K562 (cell line): ENCODE results near the gene RASSF6. TPM values are rescaled to one million over a fixed set of nuclear protein-coding genes. Genes with fewer than 3 reads are reported as not detected.

Source experiments
- ATAC-seq: fragments of 200-7000 bp; cut with Tn5 transposase; 3 replicates; pipeline ENCODE4 v1.9.1; 2020; ENCODE audit warnings: moderate library complexity
- BruUV-seq: library from RNA; stranded (reverse); fragments of 400-500 nt; replicated peaks from 2 replicates; lab custom pipeline; 2021; lab: Mats Ljungman, UMichigan
- CTCF ChIA-PET: fragments of 300-600 bp; formaldehyde crosslinking; extraction: SDS; loops from one replicate; lab custom pipeline; 2021; ENCODE audit warnings: low intra/inter-chr PET ratio; lab: Yijun Ruan, JAX
- POLR2A ChIA-PET: fragments of 300-600, 350-650 bp; sonication (Branson Sonifier 250); formaldehyde crosslinking; extraction: SDS; loops from one replicate; lab custom pipeline; 2021; ENCODE audit warnings: antibody characterized with exemption, inconsistent platforms; lab: Yijun Ruan, JAX
- DNase-seq, 4 experiments: peaks; one replicate each; pipeline versions ENCODE4 v3.0.0 to v3.0.0-alpha.2; 2011 to 2018; ENCODE audit warnings: low spot score in 3 of 4, mixed read lengths in 3 of 4; ENCODE audit errors: extremely low read depth in 1 of 4
- FAIRE-seq: peaks from 2 replicates; lab custom pipeline; 2011; peaks lifted over from hg19 to GRCh38; lab: Jason Lieb, UNC
- H2AFZ ChIP-seq: 2 replicates; pipeline ENCODE4 v1.6.0; 2011; ENCODE audit warnings: low read depth, low read length, control low read depth, inconsistent platforms
- H3K27ac ChIP-seq: fragments of 200-600 bp; 3 replicates; pipeline ENCODE4 v1.8.0; 2011; ENCODE audit warnings: low read depth, mild to moderate bottlenecking, control low read depth, inconsistent platforms, low read length, moderate library complexity, mixed read lengths; ENCODE audit errors: extremely low read depth
- H3K27me3 ChIP-seq, 2 experiments: fragments of 300-600 bp in 1 of 2; 2 replicates in 1 of 2; 3 replicates in 1 of 2; pipeline versions ENCODE4 v1.6.0 to v1.8.0; 2011; ENCODE audit warnings: inconsistent platforms in 2 of 2, low read length in 2 of 2, mild to moderate bottlenecking in 1 of 2, mixed read lengths in 1 of 2, moderate library complexity in 1 of 2; ENCODE audit not compliant: control insufficient read depth in 2 of 2, insufficient read depth in 2 of 2
- H3K36me3 ChIP-seq: fragments of 300-600 bp; 3 replicates; pipeline ENCODE4 v1.8.0; 2011; ENCODE audit warnings: mild to moderate bottlenecking, low read length, inconsistent platforms; ENCODE audit not compliant: control insufficient read depth, insufficient read depth
- H3K4me1 ChIP-seq, 2 experiments: fragments of 200-600 bp in 1 of 2; replicated peaks in 1 of 2; 2 replicates in 1 of 2; 3 replicates in 1 of 2; pipeline versions ENCODE4 v1.5.1 to v1.8.0; 2011; ENCODE audit warnings: inconsistent platforms in 2 of 2, low read length in 2 of 2, mild to moderate bottlenecking in 1 of 2, mixed read lengths in 1 of 2, moderate library complexity in 1 of 2; ENCODE audit not compliant: control insufficient read depth in 2 of 2, insufficient read depth in 2 of 2
- H3K4me2 ChIP-seq: 2 replicates; pipeline ENCODE4 v1.6.1; 2011; ENCODE audit warnings: low read length, control low read depth, inconsistent platforms, mixed read lengths; ENCODE audit not compliant: insufficient read depth
- H3K4me3 ChIP-seq: fragments of 200-600 bp; sonication (generic), shearing (Covaris generic); 2 replicates; pipeline ENCODE4 v1.5.1; 2016; ENCODE audit warnings: control low read depth, inconsistent platforms
- H3K79me2 ChIP-seq: fragments of 200-600 bp; 3 replicates; pipeline ENCODE4 v1.8.0; 2011; ENCODE audit warnings: low read length, inconsistent platforms; ENCODE audit not compliant: control insufficient read depth, insufficient read depth
- H3K9ac ChIP-seq, 2 experiments: 2 replicates each; pipeline versions ENCODE4 v1.6.0 to v1.6.1; 2011; ENCODE audit warnings: low read depth in 2 of 2, low read length in 2 of 2, control low read depth in 1 of 2, inconsistent platforms in 1 of 2, mild to moderate bottlenecking in 1 of 2, mixed read lengths in 1 of 2; ENCODE audit not compliant: insufficient read depth in 1 of 2
- H3K9me1 ChIP-seq: one replicate; pipeline ENCODE4 v1.6.0; 2011; ENCODE audit warnings: inconsistent platforms, mild to moderate bottlenecking, low read length, moderate library complexity; ENCODE audit not compliant: control insufficient read depth, insufficient read depth
- H3K9me3 ChIP-seq: replicated peaks from 2 replicates; pipeline ENCODE4 v1.5.1; 2011; ENCODE audit warnings: low read depth, low read length, inconsistent platforms; ENCODE audit not compliant: control insufficient read depth, insufficient read depth
- H4K20me1 ChIP-seq: replicated peaks from 2 replicates; pipeline ENCODE4 v1.6.1; 2011; ENCODE audit warnings: low read length, inconsistent platforms, mixed read lengths; ENCODE audit not compliant: control insufficient read depth, insufficient read depth
- CBFA2T2 ChIP-seq: fragments of 450-650 bp; conservative IDR thresholded peaks from 2 replicates; pipeline ENCODE4 v1.6.1; 2017; ENCODE audit warnings: mild to moderate bottlenecking
- ELF4 ChIP-seq: fragments of 450-650 bp; formaldehyde crosslinking; IDR thresholded peaks from 2 replicates; pipeline ENCODE4 v1.4.0; 2022; ENCODE audit warnings: missing genetic modification characterization
- IFI16 ChIP-seq: fragments of 250-450 bp; sonication (Bioruptor Pico); IDR thresholded peaks from 2 replicates; pipeline ENCODE4 v2.1.2; 2022; ENCODE audit warnings: mild to moderate bottlenecking, inconsistent platforms
- LCOR ChIP-seq: sonication (generic); formaldehyde crosslinking; IDR thresholded peaks from 2 replicates; pipeline ENCODE4 v1.8.0; 2022; ENCODE audit warnings: mild to moderate bottlenecking, missing genetic modification reagents
- MEIS2 ChIP-seq: fragments of 450-650 bp; IDR thresholded peaks from 2 replicates; pipeline ENCODE4 v1.6.1; 2014; ENCODE audit warnings: mild to moderate bottlenecking; ENCODE audit not compliant: partially characterized antibody
- MYNN ChIP-seq, 2 experiments: sonication (generic); formaldehyde crosslinking in 1 of 2; IDR thresholded peaks; 2 replicates each; pipeline versions ENCODE4 v1.5.0 to v1.6.1; 2016 to 2020; ENCODE audit warnings: antibody characterized with exemption in 1 of 2, missing genetic modification reagents in 1 of 2
- SRF ChIP-seq, 2 experiments: fragments of 250-450, 450-650 bp in 1 of 2; sonication (Bioruptor Pico) in 1 of 2; sonication (generic) in 1 of 2; formaldehyde crosslinking; IDR thresholded peaks; 2 replicates each; pipeline versions ENCODE4 v1.5.0 to v1.5.1; 2020 to 2022; ENCODE audit warnings: mild to moderate bottlenecking in 1 of 2, missing genetic modification reagents in 1 of 2
- TAF7 ChIP-seq: fragments of 450-650 bp; IDR thresholded peaks from 2 replicates; pipeline ENCODE4 v1.6.1; 2016; ENCODE audit warnings: missing genetic modification characterization, missing compliant biosample characterization
- ZNF696 ChIP-seq: fragments of 250-450 bp; sonication (Bioruptor Pico); conservative IDR thresholded peaks from 2 replicates; pipeline ENCODE4 v1.4.0; 2020; ENCODE audit warnings: mild to moderate bottlenecking, moderate library complexity
- WGBS: fragments of 100-300 bp; shearing (Covaris generic); methylation state at CpG from one replicate; pipeline ENCODE4 v1.1.6; 2016; ENCODE audit warnings: low coverage, mixed read lengths; ENCODE audit not compliant: insufficient coverage; ENCODE audit errors: missing lambda C conversion rate; 5-methylcytosine and 5-hydroxymethylcytosine counted together
- in situ Hi-C: fragments of 300-500 bp; cut with MboI; formaldehyde crosslinking; loops from 4 replicates; pipeline ENCODE4 v1.15.0; 2018; ENCODE audit warnings: inconsistent platforms, mixed read lengths
- intact Hi-C: fragments of 100-400 bp; cut with micrococcal nuclease; formaldehyde crosslinking; loops from 2 replicates; pipeline ENCODE4 v1.14.2; 2022
- polyA plus RNA-seq, 8 experiments: library from polyadenylated mRNA; depleted of rRNA in 4 of 8; stranded (reverse) in 5 of 8; unstranded in 3 of 8; fragments of >200 nt; fragmentation: Nextera tagmentation in 2 of 8; fragmentation: Illumina TruSeq in 1 of 8; extraction: Ambion mirVana in 2 of 8; extraction: Trizol in 1 of 8; gene quantifications; 2 replicates each; pipeline versions ENCODE4 v1.2.1 to v1.2.3, GENCODE V29; 2011 to 2014; ENCODE audit warnings: inconsistent platforms in 1 of 8, missing spikeins in 1 of 8
- total RNA-seq, 7 experiments: library from RNA; depleted of rRNA in 6 of 7; stranded (reverse); fragments of >200 nt in 6 of 7; fragmentation: Illumina TruSeq in 2 of 7; extraction: Trizol in 2 of 7; gene quantifications; 2 replicates each; pipeline versions ENCODE4 v1.2.1 to v1.2.3, GENCODE V29; 2011 to 2021; ENCODE audit warnings: low replicate concordance in 1 of 7

Gene RASSF6
- total and polyA plus RNA-seq, 9 of the 15 experiments (the other 6 are each of a cell fraction or from before 2014, with no cell fraction given) = under 0.01 to 0.25 (median 0.06) TPM; not detected in 1

DNA sequence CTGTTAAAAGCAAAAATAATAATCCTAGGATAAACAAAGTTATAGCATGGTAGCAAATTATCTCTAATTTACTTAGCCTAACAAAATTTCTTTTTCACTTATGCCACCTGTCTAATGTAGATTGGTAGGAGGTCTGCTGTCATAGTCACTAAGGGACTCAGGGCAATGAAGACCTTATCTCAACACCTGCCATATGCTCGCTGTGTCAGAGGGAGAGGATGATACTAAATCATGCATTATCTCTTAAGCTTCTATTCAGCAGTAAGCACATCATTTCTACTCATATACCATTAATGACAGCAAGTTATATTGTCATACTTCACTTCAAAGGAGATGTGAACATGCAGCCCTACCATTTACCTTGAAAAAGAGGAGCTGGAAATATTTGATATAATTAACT lies 94.6 kb downstream of the RASSF6 start:
- intact Hi-C loops (no loop called here), in situ Hi-C loops (no loop called here)
- H3K79me2 ChIP-seq = no peaks in the 10 kb centered on the region
- no TSS peak for BruUV-seq
- ATAC-seq (no peak), DNase-seq (no peak), FAIRE-seq (no peak)
- no peaks in the 10 kb centered on the region for H3K9me3 ChIP-seq
- H3K27ac ChIP-seq = no peak overlapping the region
- H3K4me1 ChIP-seq = no peaks in the 10 kb centered on the region
- no peaks in the 10 kb centered on the region for H3K27me3 ChIP-seq
- 0% methylated on average over 1 of the region's 1 CpG for WGBS
- POLR2A ChIA-PET = interaction anchor here (1.1 kb wide), 1 partner anchor 9 kb away, joined by 5 read pairs; no protein-coding TSS in a partner anchor
- H3K4me2 ChIP-seq = no peak overlapping the region
- no peaks in the 10 kb centered on the region for H3K36me3 ChIP-seq
- no peak overlapping the region for H3K4me3 ChIP-seq
- no peak overlapping the region for H2AFZ ChIP-seq
- H3K9me1 ChIP-seq = no peaks in the 10 kb centered on the region
- CTCF ChIA-PET = no interaction called here
- TF ChIP-seq TAF7 = no peak
- TF ChIP-seq SRF (CRISPR knock-in tag; IDR thresholded peaks at IDR 0.05) = no peak
- TF ChIP-seq LCOR (CRISPR knock-in tag) = no peak
- TF ChIP-seq MYNN (IDR thresholded peaks at IDR 0.05) = no peak
- no peak for TF ChIP-seq MYNN (CRISPR knock-in tag; IDR thresholded peaks at IDR 0.05)
- peak; percentile 38 for TF ChIP-seq MEIS2
- TF ChIP-seq IFI16 = no peak
- no peak for TF ChIP-seq ELF4 (CRISPR knock-in tag)
- TF ChIP-seq CBFA2T2 = no peak
- TF ChIP-seq ZNF696 (CRISPR knock-in tag) = no peak
- no peaks in the 10 kb centered on the region for H4K20me1 ChIP-seq
- no peak overlapping the region for H3K9ac ChIP-seq
